Heart right ventricle (tissue), 16 donors: ENCODE data around the gene EEF2KMT. TPM values are rescaled to one million over a fixed set of nuclear protein-coding genes. Genes with fewer than 3 reads are reported as not detected.

Experiments used
- ATAC-seq, 8 donors: fragments of 200-7000 bp; cut with Tn5 transposase; one replicate each; pipeline ENCODE4 v1.9.1; 2020; ENCODE audit warnings: mild to moderate bottlenecking in 8 of 8, moderate library complexity in 8 of 8, moderate number of reproducible peaks in 1 of 8
- DNase-seq, 2 donors: peaks; one replicate each; pipeline ENCODE4 v3.0.0-alpha.2; 2020
- H3K27ac ChIP-seq, 10 donors: fragments of 200-600 bp; sonication (generic) in 2 of 10; one replicate each; pipeline versions ENCODE4 v1.5.0 to v1.8.0; 2020 to 2022; ENCODE audit warnings: mild to moderate bottlenecking in 3 of 10
- H3K27me3 ChIP-seq, 7 donors: fragments of 200-600 bp; one replicate each; pipeline ENCODE4 v1.8.0; 2021 to 2022; ENCODE audit warnings: mild to moderate bottlenecking in 2 of 7
- H3K36me3 ChIP-seq, 9 donors: fragments of 200-600 bp; sonication (generic) in 1 of 9; one replicate each; pipeline versions ENCODE4 v1.5.0 to v1.8.0; 2020 to 2022; ENCODE audit warnings: mild to moderate bottlenecking in 2 of 9
- H3K4me1 ChIP-seq, 9 donors: fragments of 200-600 bp; sonication (generic) in 1 of 9; one replicate each; pipeline versions ENCODE4 v1.5.0 to v1.8.0; 2020 to 2022; ENCODE audit warnings: mild to moderate bottlenecking in 4 of 9
- H3K4me3 ChIP-seq, 10 donors: fragments of 200-600 bp; sonication (generic) in 2 of 10; one replicate each; pipeline versions ENCODE4 v1.5.0 to v1.8.0; 2020 to 2022; ENCODE audit warnings: mild to moderate bottlenecking in 7 of 10, moderate library complexity in 2 of 10
- H3K9me3 ChIP-seq, 11 donors: fragments of 200-600 bp in 10 of 11; sonication (generic) in 2 of 11; one replicate each; pipeline versions ENCODE4 v1.5.0 to v1.8.0; 2013 to 2022; ENCODE audit warnings: mild to moderate bottlenecking in 2 of 11, control low read depth in 1 of 11, moderate library complexity in 1 of 11
- CTCF ChIP-seq, 9 donors: fragments of 200-600 bp; sonication (generic) in 2 of 9; IDR thresholded peaks; one replicate each; pipeline versions ENCODE4 v1.5.0 to v1.8.0; 2021 to 2022; ENCODE audit warnings: antibody characterized with exemption in 9 of 9, mild to moderate bottlenecking in 5 of 9, moderate library complexity in 1 of 9
- WGBS, 2 donors: extraction: QIAGEN DNeasy Blood & Tissue Kit; methylation state at CpG; one replicate each; pipeline ENCODE4 v1.1.7; 2013; ENCODE audit warnings: inconsistent platforms in 1 of 2; 5-methylcytosine and 5-hydroxymethylcytosine counted together
- intact Hi-C, 10 donors: fragments of 100-400 bp; cut with DNase I; formaldehyde crosslinking; loops; one replicate each; pipeline versions ENCODE4 v1.11.1 to v1.14.2; 2022
- polyA plus RNA-seq, 2 donors: library from polyadenylated mRNA; stranded (reverse); fragments of 200-250 nt; gene quantifications; one replicate each; pipeline ENCODE4 v1.2.3, GENCODE V29; 2013
- total RNA-seq, 10 donors: library from RNA; stranded (reverse); fragmentation: NEBNext Ultra II Directional in 3 of 10; extraction: Animal tissue kit (Norgen Biotek cat#: 25700) in 3 of 10; gene quantifications; one replicate each; pipeline versions ENCODE4 v1.2.1 to v1.2.4, GENCODE V29; 2021 to 2023
- donor health status: Arrhythmogenic right ventricular cardiomyopathy.
- donor health status: ischemic (EF 13 %, LVEDD 7.1; RV severe dilation, severe dysfunction).
- donor health status: healthy with polysubstance abuse.
- donor health status: DM: no; HTN: yes; CAD: no.
- donor health status: DM: no; HTN: no; CAD: no.
- donor health status: ischemic (EF 25% LVEDD 6.9; RV normal size, moderate dysfunction).
- donor health status: ischemic (EF 25% LVEDD 5.7; RV mildly dilated, moderate dysfunction).
- donor health status: healthy.
- donor health status: DM: yes; HTN: yes; CAD: no.
- donor health status: Ischemic cardiomyopathy.
- donor health status: ischemic (EF 35%, LVEDD 5.7; RV mildly dilated, moderate dysfunction).
- donor health status: nonischemic (EF 11% LVEDD 7.7; RV severe dilation, severe dysfunction).
- donor health status: DM: yes; HTN: yes; CAD: no.
- donor health status: PGD.
- donor health status: ischemic (EF 29% LVEDD 5.4; RV normal size, mild dysfunction).
- donor health status: nonischemic (EF 23%, LVEDD 6.1; RV moderate dilation, normal function).

EEF2KMT gene
- total and polyA plus RNA-seq, 12 donors, result 2.6 to 10.3 (median 6.3) TPM

- peak overlapping the region in 7 of 10 donors; percentile 61 to 93 (median 82) for H3K27ac ChIP-seq
- H3K27me3 ChIP-seq, result no peaks in the 10 kb centered on the region
- DNase-seq (no peak), ATAC-seq (no peak)
- WGBS, 2 donors, result 87 to 95% methylated on average over 15 of the region's 15 CpGs
- intact Hi-C loops, result loop anchor here in 1 of 10 donors (5.0 kb wide), 1 partner anchor 38 kb away; the partner anchor contains the start of gene NAGPA
- H3K36me3 ChIP-seq, result peaks cover 0 to 25% (median 5%) of the 10 kb centered on the region in 9 donors
- H3K4me1 ChIP-seq, result peaks cover 0 to 20% (median 17%) of the 10 kb centered on the region in 9 donors
- TF ChIP-seq CTCF (IDR thresholded peaks at IDR 0.05), result no peak
- peak overlapping the region in 1 of 10 donors; percentile 86 for H3K4me3 ChIP-seq
- H3K9me3 ChIP-seq, result no peaks in the 10 kb centered on the region
Observed at GRCh38 chr16:5070431-5071186, 27.0 kb downstream of the EEF2KMT start.

GRCh38 chr16:5069854-5070253 is 27.7 kb downstream of the EEF2KMT start:
- DNase-seq (no peak), ATAC-seq (no peak)
- Histone ChIP-seq H3K4me1 (peaks cover 0 to 23% (median 17%) of the 10 kb centered on the region in 9 donors), H3K27ac (no peak overlapping the region), H3K9me3 (no peaks in the 10 kb centered on the region), H3K36me3 (peaks cover 0 to 17% (median 0%) of the 10 kb centered on the region in 9 donors), H3K27me3 (no peaks in the 10 kb centered on the region), H3K4me3 (no peak overlapping the region)
- 88 to 93% methylated on average over 9 of the region's 9 CpGs for WGBS, 2 donors
- intact Hi-C loops, result loop anchor here in 1 of 10 donors (5.0 kb wide), 1 partner anchor 38 kb away; the partner anchor contains the start of gene NAGPA
- no peak for TF ChIP-seq CTCF (IDR thresholded peaks at IDR 0.05)

- WGBS, 2 donors, result 85 to 87% methylated on average over 9 of the region's 9 CpGs
- H3K9me3 ChIP-seq, result no peaks in the 10 kb centered on the region
- H3K27me3 ChIP-seq, result no peaks in the 10 kb centered on the region
- H3K36me3 ChIP-seq, result peaks cover 0 to 9% (median 0%) of the 10 kb centered on the region in 9 donors
- no peak overlapping the region for H3K4me3 ChIP-seq
- no peak for DNase-seq
- ATAC-seq, result no peak
- peaks cover 0 to 23% (median 17%) of the 10 kb centered on the region in 9 donors for H3K4me1 ChIP-seq
- no peak for TF ChIP-seq CTCF (IDR thresholded peaks at IDR 0.05)
- no peak overlapping the region for H3K27ac ChIP-seq
- intact Hi-C loops, result no loop called here
Observed at GRCh38 chr16:5069048-5069447, 28.5 kb downstream of the EEF2KMT start.

DNA sequence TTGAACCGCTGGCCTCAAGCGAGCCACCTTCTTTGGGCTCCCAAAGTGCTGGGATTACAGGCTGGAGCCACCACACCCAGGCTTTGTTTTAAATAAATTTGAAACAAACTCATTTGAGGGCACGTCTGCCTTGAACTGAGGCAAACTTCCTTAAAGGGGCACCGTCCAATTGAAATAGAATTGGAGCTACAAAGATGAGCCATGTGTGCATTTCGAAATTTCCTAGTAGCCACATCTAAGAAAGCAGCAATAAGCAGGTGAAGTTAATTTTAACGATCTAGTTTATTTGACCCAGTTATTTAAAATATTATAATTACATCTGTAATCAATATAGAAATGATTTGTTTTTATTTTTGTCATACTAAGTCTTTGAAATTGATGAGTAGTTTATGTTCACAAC is 31.1 kb downstream of the EEF2KMT start:
- Histone ChIP-seq H3K4me3 (no peak overlapping the region), H3K9me3 (no peaks in the 10 kb centered on the region), H3K27ac (no peak overlapping the region), H3K36me3 (no peaks in the 10 kb centered on the region), H3K27me3 (no peaks in the 10 kb centered on the region), H3K4me1 (peaks cover 0 to 17% (median 5%) of the 10 kb centered on the region in 9 donors)
- ATAC-seq, result no peak
- WGBS, 2 donors, result 74 to 79% methylated on average over 6 of the region's 6 CpGs
- no peak for DNase-seq
- TF ChIP-seq CTCF (IDR thresholded peaks at IDR 0.05), result no peak
- intact Hi-C loops, result no loop called here
